Measurements from ENCODE around the gene PTPMT1.

- TF ChIP-seq CTCF (IDR thresholded peaks at IDR 0.05; ENCODE audit: poor library complexity, severe bottlenecking) (no peak), REST (IDR thresholded peaks at IDR 0.05; ENCODE audit: borderline replicate concordance) (no peak), EZH2 (IDR thresholded peaks at IDR 0.05; ENCODE audit: borderline replicate concordance, insufficient read depth, low read length, poor library complexity, severe bottlenecking) (no peak), SMC3 (conservative IDR thresholded peaks at IDR 0.05; ENCODE audit: poor library complexity) (no peak)
Measured at GRCh38 chr11:47611348-47611794, 46.0 kb downstream of the PTPMT1 start.

Measured in neural cell (in vitro differentiated cells).